GM23248 (cell line): Measurements from ENCODE around the gene GID4.

Experiments
- EZH2 ChIP-seq: fragments of 200-600 bp; sonication (generic); IDR thresholded peaks from 2 replicates; pipeline ENCODE4 v1.6.1; 2018; ENCODE audit warnings: antibody characterized with exemption, mild to moderate bottlenecking; ENCODE audit not compliant: insufficient read depth, poor library complexity, severe bottlenecking
- EZH2phosphoT487 ChIP-seq: fragments of 200-600 bp; sonication (generic); IDR thresholded peaks from 2 replicates; pipeline ENCODE4 v1.6.1; 2018; ENCODE audit warnings: antibody characterized with exemption, moderate library complexity, mild to moderate bottlenecking, low read depth; ENCODE audit not compliant: insufficient read depth

DNA sequence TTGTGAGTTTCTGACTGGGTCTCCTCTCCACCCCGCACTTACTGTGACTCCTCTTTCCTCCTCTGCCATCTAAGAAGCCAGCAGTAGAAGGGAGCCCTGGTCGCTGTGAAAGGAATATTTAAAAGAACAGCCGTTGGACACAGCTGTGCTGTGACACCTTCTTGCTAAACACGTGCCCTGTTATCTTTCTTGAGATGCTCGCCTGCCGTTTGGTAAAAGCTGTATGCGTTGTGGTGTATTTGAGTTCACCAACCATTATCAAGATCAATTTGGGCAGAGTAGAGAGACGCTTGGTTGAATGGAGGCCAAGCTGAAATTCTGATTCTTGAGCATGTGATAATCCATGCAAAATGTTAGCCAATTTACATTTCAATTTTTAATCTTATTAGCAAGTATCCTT is 3.8 kb downstream of the GID4 start:
- TF ChIP-seq EZH2 (no peak), EZH2phosphoT487 (no peak)
